Upper lobe of right lung (tissue), 1 donor: ENCODE measurements around the gene AMN. TPM values are rescaled to one million over a fixed set of nuclear protein-coding genes. Genes with fewer than 3 reads are reported as not detected.

Experiments used
- ATAC-seq: fragments of 200-7000 bp; cut with Tn5 transposase; one replicate; pipeline ENCODE4 v1.9.1; 2020; ENCODE audit warnings: mild to moderate bottlenecking, moderate library complexity
- DNase-seq: peaks from one replicate; pipeline ENCODE4 v3.0.0-alpha.2; 2020
- H3K27ac ChIP-seq: fragments of 200-600 bp; one replicate; pipeline ENCODE4 v1.8.0; 2022
- H3K27me3 ChIP-seq: fragments of 200-600 bp; one replicate; pipeline ENCODE4 v1.8.0; 2022; ENCODE audit warnings: mild to moderate bottlenecking
- H3K36me3 ChIP-seq: fragments of 200-600 bp; one replicate; pipeline ENCODE4 v1.8.0; 2022
- H3K4me1 ChIP-seq: fragments of 200-600 bp; one replicate; pipeline ENCODE4 v1.8.0; 2022
- H3K4me3 ChIP-seq: fragments of 200-600 bp; one replicate; pipeline ENCODE4 v1.8.0; 2022; ENCODE audit warnings: mild to moderate bottlenecking
- H3K9me3 ChIP-seq: fragments of 200-600 bp; one replicate; pipeline ENCODE4 v1.8.0; 2022
- CTCF ChIP-seq: fragments of 200-600 bp; IDR thresholded peaks from one replicate; pipeline ENCODE4 v1.8.0; 2022; ENCODE audit warnings: antibody characterized with exemption
- intact Hi-C: fragments of 100-400 bp; cut with DNase I; formaldehyde crosslinking; loops from one replicate; pipeline ENCODE4 v1.11.0; 2022
- total RNA-seq: library from RNA; stranded (reverse); fragmentation: NEBNext Ultra II Directional; extraction: Animal tissue kit (Norgen Biotek cat#: 25700); gene quantifications from one replicate; pipeline ENCODE4 v1.2.1, GENCODE V29; 2021
- donor health status: DM: no; HTN: yes; CAD: no; lungs with severe emphysema.

AMN gene
- total RNA-seq, 1 donor from 2014 or later, result 19.8 TPM

GRCh38 chr14:102951034-102951433 lies 28.6 kb downstream of the AMN start:
- ATAC-seq, result no peak
- DNase-seq, result no peak
- Histone ChIP-seq H3K9me3 (no peaks in the 10 kb centered on the region), H3K27me3 (no peaks in the 10 kb centered on the region), H3K36me3 (peaks cover 93% of the 10 kb centered on the region), H3K4me1 (no peaks in the 10 kb centered on the region), H3K27ac (no peak overlapping the region), H3K4me3 (no peak overlapping the region)
- no peak for TF ChIP-seq CTCF
- intact Hi-C loops, result no loop called here

GRCh38 chr14:102951799-102952198 lies 29.3 kb downstream of the AMN start:
- Histone ChIP-seq H3K27me3 (no peaks in the 10 kb centered on the region), H3K36me3 (peaks cover 93% of the 10 kb centered on the region), H3K4me3 (no peak overlapping the region), H3K27ac (no peak overlapping the region), H3K4me1 (no peaks in the 10 kb centered on the region), H3K9me3 (no peaks in the 10 kb centered on the region)
- DNase-seq (no peak), ATAC-seq (no peak)
- no peak for TF ChIP-seq CTCF
- intact Hi-C loops, result no loop called here

GRCh38 chr14:102952276-102952675 lies 29.8 kb downstream of the AMN start:
- TF ChIP-seq CTCF, result no peak
- Histone ChIP-seq H3K9me3 (no peaks in the 10 kb centered on the region), H3K27ac (no peak overlapping the region), H3K4me1 (no peaks in the 10 kb centered on the region), H3K36me3 (peaks cover 93% of the 10 kb centered on the region), H3K4me3 (no peak overlapping the region), H3K27me3 (no peaks in the 10 kb centered on the region)
- no peak for ATAC-seq
- intact Hi-C loops, result no loop called here
- no peak for DNase-seq

- peaks cover 95% of the 10 kb centered on the region for H3K36me3 ChIP-seq
- H3K27ac ChIP-seq, result no peak overlapping the region
- no peak overlapping the region for H3K4me3 ChIP-seq
- TF ChIP-seq CTCF, result no peak
- ATAC-seq (no peak), DNase-seq (no peak)
- intact Hi-C loops, result no loop called here
- no peaks in the 10 kb centered on the region for H3K9me3 ChIP-seq
- no peaks in the 10 kb centered on the region for H3K27me3 ChIP-seq
- no peaks in the 10 kb centered on the region for H3K4me1 ChIP-seq
Measured at GRCh38 chr14:102953100-102953499, 30.6 kb downstream of the AMN start.

- H3K36me3 ChIP-seq, result peaks cover 100% of the 10 kb centered on the region
- no peaks in the 10 kb centered on the region for H3K4me1 ChIP-seq
- intact Hi-C loops, result no loop called here
- no peaks in the 10 kb centered on the region for H3K27me3 ChIP-seq
- no peak overlapping the region for H3K27ac ChIP-seq
- H3K9me3 ChIP-seq, result no peaks in the 10 kb centered on the region
- ATAC-seq (no peak), DNase-seq (no peak)
- TF ChIP-seq CTCF, result no peak
- no peak overlapping the region for H3K4me3 ChIP-seq
Measured at GRCh38 chr14:102954081-102954789, 31.8 kb downstream of the AMN start.
